NCI-H2171 (cell line): ENCODE data around the gene HBE1.
"Not testable (repeated sequence)": the region's sequence is repeated elsewhere in the genome, so short reads cannot be mapped to it uniquely, and the experiment has no call there.

Experiments used
- DNase-seq: peaks from one replicate; lab custom pipeline; 2025; lab: John Stamatoyannopoulos, UW

The HBE1 gene

GRCh38 chr11:5252919-5253265 lies 16.9 kb downstream of the HBE1 start:
- no peak for DNase-seq

GRCh38 chr11:5252192-5252918 lies 17.4 kb downstream of the HBE1 start:
- no peak for DNase-seq

GRCh38 chr11:5251746-5252145 lies 18.0 kb downstream of the HBE1 start:
- no peak for DNase-seq

GRCh38 chr11:5250543-5251204 lies 19.1 kb downstream of the HBE1 start:
- no peak for DNase-seq

GRCh38 chr11:5249807-5250396 lies 19.8 kb downstream of the HBE1 start, which contains the start of gene HBG1:
TSS of gene HBG1 (minus strand) at chr11:5249857. CDS start at chr11:5249804, 53 bp downstream.
- not testable (repeated sequence) for DNase-seq

- DNase-seq = not testable (repeated sequence)
Measured at GRCh38 chr11:5248498-5248897, 21.2 kb downstream of the HBE1 start.

GRCh38 chr11:5247472-5248192 lies 22.1 kb downstream of the HBE1 start:
- DNase-seq = no peak

GRCh38 chr11:5246772-5247471 lies 22.8 kb downstream of the HBE1 start:
- no peak for DNase-seq

GRCh38 chr11:5245155-5245554 lies 24.6 kb downstream of the HBE1 start:
- DNase-seq = no peak

GRCh38 chr11:5243816-5244180 lies 25.9 kb downstream of the HBE1 start:
- DNase-seq = no peak

GRCh38 chr11:5242933-5243815 lies 26.6 kb downstream of the HBE1 start:
- no peak for DNase-seq

- DNase-seq = no peak
Measured at GRCh38 chr11:5242208-5242607, 27.5 kb downstream of the HBE1 start.

- DNase-seq = no peak
Measured at GRCh38 chr11:5241458-5241857, 28.3 kb downstream of the HBE1 start.

GRCh38 chr11:5240458-5240857 lies 29.3 kb downstream of the HBE1 start:
- DNase-seq = no peak

- DNase-seq = no peak
Measured at GRCh38 chr11:5240056-5240455, 29.7 kb downstream of the HBE1 start.

- no peak for DNase-seq
Measured at GRCh38 chr11:5239046-5239445, 30.7 kb downstream of the HBE1 start.

GRCh38 chr11:5238486-5238885 lies 31.3 kb downstream of the HBE1 start:
- DNase-seq = no peak

GRCh38 chr11:5237420-5237819 lies 32.3 kb downstream of the HBE1 start:
- no peak for DNase-seq

- no peak for DNase-seq
Measured at GRCh38 chr11:5235364-5236095, 34.2 kb downstream of the HBE1 start.

- no peak for DNase-seq
Measured at GRCh38 chr11:5234381-5234834, 35.3 kb downstream of the HBE1 start, which contains the start of gene HBD. TSS of gene HBD (minus strand) at chr11:5234483. CDS start at chr11:5234433, 50 bp downstream.
